ENCODE measurements around the gene SERINC3. TPM values are rescaled to one million over a fixed set of nuclear protein-coding genes. Genes with fewer than 3 reads are reported as not detected.

SERINC3 gene
- total and polyA plus RNA-seq, 2 of the 13 experiments (the other 11 are each of a cell fraction or from before 2014, with no cell fraction given): 82.0 to 226 TPM

DNA sequence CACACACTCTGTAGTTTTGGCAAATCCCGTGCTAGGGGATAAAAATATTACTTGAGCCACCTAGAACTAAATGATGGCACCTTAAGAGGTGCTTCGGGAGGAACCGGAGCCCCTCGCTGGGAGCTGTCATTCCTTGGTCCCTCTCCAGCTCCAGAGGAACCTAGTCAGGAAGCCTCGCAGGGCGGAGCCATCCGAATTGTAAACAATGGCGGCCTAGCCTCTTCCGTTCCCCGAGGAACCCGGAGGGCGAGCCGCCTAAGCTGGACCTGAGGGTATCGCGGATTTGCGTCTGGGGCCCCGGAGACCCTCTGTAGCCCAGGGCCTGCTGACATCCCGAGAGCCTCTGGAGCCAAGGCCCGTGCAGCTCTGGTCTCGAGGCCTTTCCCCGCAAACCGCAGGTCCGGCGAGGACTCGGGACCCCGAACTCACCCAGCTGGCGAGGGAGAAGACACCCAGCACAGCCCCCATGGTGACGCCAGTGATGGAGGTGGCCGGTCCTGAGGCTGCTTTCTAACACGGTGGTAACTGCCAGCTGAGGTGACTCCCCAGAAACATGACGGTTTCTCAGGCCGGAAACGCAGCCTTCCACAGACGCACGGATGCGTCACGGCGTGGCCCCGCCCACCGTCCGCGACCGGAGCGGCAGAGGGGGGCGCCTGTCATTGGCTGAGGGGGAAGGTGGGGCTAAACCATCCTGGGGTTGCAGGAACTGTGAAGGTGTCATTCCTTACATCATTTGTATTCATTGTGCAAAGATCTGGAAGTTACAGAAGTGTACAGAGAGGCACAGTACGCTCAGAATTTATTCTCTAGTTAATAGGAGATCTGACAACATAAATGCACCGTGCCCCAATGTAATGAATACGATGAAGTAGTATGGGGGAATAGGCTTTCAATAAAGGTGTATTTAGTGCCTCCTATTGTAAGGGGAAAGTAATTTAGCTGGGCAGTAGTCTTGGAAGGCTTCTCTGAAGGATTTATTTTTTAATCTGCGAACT, at the start of gene SERINC3 (continued):
- TF ChIP-seq, protein P1, sequence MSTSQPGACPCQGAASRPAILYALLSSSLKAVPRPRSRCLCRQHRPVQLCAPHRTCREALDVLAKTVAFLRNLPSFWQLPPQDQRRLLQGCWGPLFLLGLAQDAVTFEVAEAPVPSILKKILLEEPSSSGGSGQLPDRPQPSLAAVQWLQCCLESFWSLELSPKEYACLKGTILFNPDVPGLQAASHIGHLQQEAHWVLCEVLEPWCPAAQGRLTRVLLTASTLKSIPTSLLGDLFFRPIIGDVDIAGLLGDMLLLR (CRISPR knock-in tag; IDR thresholded peaks at IDR 0.05): peak; percentile 92
- TF ChIP-seq ZMYM4 (CRISPR knock-in tag; IDR thresholded peaks at IDR 0.05): peak; percentile 92
- TF ChIP-seq PLRG1 (conservative IDR thresholded peaks at IDR 0.05): no peak
- TF ChIP-seq ZNF337 (CRISPR knock-in tag; IDR thresholded peaks at IDR 0.05; ENCODE audit: borderline replicate concordance, low read depth): no peak
- no peak for TF ChIP-seq ZNF17 (CRISPR knock-in tag; IDR thresholded peaks at IDR 0.05)
- TF ChIP-seq, protein P2, sequence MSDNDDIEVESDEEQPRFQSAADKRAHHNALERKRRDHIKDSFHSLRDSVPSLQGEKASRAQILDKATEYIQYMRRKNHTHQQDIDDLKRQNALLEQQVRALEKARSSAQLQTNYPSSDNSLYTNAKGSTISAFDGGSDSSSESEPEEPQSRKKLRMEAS (IDR thresholded peaks at IDR 0.05): peak; percentile 49; the same call in 1 of the 2 replicates
- TF ChIP-seq ZNF652 (CRISPR knock-in tag; IDR thresholded peaks at IDR 0.05; ENCODE audit: borderline replicate concordance, low read depth): no peak; the same call in 1 of the 2 replicates
- TF ChIP-seq, protein P3, sequence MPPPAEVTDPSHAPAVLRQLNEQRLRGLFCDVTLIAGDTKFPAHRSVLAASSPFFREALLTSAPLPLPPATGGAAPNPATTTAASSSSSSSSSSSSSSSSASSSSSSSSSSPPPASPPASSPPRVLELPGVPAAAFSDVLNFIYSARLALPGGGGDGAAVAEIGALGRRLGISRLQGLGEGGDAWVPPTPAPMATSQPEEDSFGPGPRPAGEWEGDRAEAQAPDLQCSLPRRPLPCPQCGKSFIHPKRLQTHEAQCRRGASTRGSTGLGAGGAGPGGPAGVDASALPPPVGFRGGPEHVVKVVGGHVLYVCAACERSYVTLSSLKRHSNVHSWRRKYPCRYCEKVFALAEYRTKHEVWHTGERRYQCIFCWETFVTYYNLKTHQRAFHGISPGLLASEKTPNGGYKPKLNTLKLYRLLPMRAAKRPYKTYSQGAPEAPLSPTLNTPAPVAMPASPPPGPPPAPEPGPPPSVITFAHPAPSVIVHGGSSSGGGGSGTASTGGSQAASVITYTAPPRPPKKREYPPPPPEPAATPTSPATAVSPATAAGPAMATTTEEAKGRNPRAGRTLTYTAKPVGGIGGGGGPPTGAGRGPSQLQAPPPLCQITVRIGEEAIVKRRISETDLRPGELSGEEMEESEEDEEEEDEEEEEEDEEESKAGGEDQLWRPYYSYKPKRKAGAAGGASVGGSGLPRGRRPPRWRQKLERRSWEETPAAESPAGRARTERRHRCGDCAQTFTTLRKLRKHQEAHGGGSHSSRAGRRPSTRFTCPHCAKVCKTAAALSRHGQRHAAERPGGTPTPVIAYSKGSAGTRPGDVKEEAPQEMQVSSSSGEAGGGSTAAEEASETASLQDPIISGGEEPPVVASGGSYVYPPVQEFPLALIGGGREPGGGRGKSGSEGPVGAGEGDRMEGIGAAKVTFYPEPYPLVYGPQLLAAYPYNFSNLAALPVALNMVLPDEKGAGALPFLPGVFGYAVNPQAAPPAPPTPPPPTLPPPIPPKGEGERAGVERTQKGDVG (CRISPR knock-in tag; IDR thresholded peaks at IDR 0.05; ENCODE audit: borderline replicate concordance): peak; percentile 94; the same call in 1 of the 2 replicates
- TF ChIP-seq, protein P4, sequence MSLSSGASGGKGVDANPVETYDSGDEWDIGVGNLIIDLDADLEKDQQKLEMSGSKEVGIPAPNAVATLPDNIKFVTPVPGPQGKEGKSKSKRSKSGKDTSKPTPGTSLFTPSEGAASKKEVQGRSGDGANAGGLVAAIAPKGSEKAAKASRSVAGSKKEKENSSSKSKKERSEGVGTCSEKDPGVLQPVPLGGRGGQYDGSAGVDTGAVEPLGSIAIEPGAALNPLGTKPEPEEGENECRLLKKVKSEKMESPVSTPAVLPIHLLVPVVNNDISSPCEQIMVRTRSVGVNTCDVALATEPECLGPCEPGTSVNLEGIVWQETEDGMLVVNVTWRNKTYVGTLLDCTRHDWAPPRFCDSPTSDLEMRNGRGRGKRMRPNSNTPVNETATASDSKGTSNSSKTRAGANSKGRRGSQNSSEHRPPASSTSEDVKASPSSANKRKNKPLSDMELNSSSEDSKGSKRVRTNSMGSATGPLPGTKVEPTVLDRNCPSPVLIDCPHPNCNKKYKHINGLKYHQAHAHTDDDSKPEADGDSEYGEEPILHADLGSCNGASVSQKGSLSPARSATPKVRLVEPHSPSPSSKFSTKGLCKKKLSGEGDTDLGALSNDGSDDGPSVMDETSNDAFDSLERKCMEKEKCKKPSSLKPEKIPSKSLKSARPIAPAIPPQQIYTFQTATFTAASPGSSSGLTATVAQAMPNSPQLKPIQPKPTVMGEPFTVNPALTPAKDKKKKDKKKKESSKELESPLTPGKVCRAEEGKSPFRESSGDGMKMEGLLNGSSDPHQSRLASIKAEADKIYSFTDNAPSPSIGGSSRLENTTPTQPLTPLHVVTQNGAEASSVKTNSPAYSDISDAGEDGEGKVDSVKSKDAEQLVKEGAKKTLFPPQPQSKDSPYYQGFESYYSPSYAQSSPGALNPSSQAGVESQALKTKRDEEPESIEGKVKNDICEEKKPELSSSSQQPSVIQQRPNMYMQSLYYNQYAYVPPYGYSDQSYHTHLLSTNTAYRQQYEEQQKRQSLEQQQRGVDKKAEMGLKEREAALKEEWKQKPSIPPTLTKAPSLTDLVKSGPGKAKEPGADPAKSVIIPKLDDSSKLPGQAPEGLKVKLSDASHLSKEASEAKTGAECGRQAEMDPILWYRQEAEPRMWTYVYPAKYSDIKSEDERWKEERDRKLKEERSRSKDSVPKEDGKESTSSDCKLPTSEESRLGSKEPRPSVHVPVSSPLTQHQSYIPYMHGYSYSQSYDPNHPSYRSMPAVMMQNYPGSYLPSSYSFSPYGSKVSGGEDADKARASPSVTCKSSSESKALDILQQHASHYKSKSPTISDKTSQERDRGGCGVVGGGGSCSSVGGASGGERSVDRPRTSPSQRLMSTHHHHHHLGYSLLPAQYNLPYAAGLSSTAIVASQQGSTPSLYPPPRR (CRISPR knock-in tag; IDR thresholded peaks at IDR 0.05; ENCODE audit: borderline replicate concordance): peak; percentile 65; the same call in 1 of the 2 replicates
- TF ChIP-seq, protein P5, sequence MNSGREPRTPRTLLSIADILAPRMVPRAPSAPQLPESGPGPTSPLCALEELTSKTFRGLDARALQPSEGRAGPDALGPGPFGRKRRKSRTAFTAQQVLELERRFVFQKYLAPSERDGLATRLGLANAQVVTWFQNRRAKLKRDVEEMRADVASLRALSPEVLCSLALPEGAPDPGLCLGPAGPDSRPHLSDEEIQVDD (CRISPR knock-in tag; IDR thresholded peaks at IDR 0.05; ENCODE audit: borderline replicate concordance): peak; percentile 90
- TF ChIP-seq ASH2L (IDR thresholded peaks at IDR 0.05; ENCODE audit: insufficient read length, low read depth, low read length): peak; percentile 95
- TF ChIP-seq ZNF775 (CRISPR knock-in tag; IDR thresholded peaks at IDR 0.05; ENCODE audit: borderline replicate concordance): peak; percentile 87; the same call in 1 of the 2 replicates
- TF ChIP-seq ZNF790 (CRISPR knock-in tag; IDR thresholded peaks at IDR 0.05; ENCODE audit: borderline replicate concordance): peak; percentile 38; the same call in 1 of the 2 replicates
- TF ChIP-seq JUN (CRISPR knock-in tag; IDR thresholded peaks at IDR 0.05): peak; percentile 86
